ENCODE measurements around the gene DNAH3.
"Not testable (repeated sequence)": the region's sequence is repeated elsewhere in the genome, so short reads cannot be mapped to it uniquely, and the experiment has no call there.

DNAH3 gene, protein sequence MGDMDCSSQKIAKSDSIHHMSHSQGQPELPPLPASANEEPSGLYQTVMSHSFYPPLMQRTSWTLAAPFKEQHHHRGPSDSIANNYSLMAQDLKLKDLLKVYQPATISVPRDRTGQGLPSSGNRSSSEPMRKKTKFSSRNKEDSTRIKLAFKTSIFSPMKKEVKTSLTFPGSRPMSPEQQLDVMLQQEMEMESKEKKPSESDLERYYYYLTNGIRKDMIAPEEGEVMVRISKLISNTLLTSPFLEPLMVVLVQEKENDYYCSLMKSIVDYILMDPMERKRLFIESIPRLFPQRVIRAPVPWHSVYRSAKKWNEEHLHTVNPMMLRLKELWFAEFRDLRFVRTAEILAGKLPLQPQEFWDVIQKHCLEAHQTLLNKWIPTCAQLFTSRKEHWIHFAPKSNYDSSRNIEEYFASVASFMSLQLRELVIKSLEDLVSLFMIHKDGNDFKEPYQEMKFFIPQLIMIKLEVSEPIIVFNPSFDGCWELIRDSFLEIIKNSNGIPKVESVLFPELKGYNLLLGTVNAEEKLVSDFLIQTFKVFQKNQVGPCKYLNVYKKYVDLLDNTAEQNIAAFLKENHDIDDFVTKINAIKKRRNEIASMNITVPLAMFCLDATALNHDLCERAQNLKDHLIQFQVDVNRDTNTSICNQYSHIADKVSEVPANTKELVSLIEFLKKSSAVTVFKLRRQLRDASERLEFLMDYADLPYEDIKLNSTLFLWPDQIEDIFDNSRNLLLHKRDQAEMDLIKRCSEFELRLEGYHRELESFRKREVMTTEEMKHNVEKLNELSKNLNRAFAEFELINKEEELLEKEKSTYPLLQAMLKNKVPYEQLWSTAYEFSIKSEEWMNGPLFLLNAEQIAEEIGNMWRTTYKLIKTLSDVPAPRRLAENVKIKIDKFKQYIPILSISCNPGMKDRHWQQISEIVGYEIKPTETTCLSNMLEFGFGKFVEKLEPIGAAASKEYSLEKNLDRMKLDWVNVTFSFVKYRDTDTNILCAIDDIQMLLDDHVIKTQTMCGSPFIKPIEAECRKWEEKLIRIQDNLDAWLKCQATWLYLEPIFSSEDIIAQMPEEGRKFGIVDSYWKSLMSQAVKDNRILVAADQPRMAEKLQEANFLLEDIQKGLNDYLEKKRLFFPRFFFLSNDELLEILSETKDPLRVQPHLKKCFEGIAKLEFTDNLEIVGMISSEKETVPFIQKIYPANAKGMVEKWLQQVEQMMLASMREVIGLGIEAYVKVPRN (N-terminal part only)

GRCh38 chr16:21150375-21151001 is at the start of gene DNAH3:
TSS of gene DNAH3 (minus strand) at chr16:21150846. CDS start at chr16:21150319, 527 bp downstream.
- DNase-seq (ENCODE audit: low spot score) = no peak

GRCh38 chr16:21199607-21200218 is 49.1 kb upstream of the DNAH3 start:
- DNase-seq (ENCODE audit: low spot score) = no peak

DNA sequence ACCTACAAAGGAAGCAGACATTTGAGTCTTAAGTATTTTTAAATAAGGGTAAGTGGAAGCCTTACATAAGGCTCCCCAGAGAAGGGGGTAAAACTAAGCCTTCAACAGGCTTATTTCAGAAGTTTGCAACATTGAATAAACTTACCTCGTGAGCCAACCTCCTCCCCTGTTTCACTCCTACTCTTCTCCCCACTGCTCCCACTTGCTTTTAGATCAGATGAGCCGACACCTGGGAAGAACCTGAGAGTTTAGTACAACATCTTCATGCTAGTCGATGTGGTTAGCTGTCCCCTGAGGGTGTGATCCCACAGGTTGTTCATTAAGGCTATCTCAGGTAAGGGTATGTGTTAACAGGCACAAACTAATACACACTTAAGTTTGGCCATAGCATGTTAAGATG is 47.0 kb upstream of the DNAH3 start:
- no peak for DNase-seq (ENCODE audit: low spot score)

- DNase-seq (ENCODE audit: low spot score) = no peak
Observed at GRCh38 chr16:21197112-21197511, 46.5 kb upstream of the DNAH3 start.

- DNase-seq (ENCODE audit: low spot score) = not testable (repeated sequence)
Observed at GRCh38 chr16:21195330-21195729, 44.7 kb upstream of the DNAH3 start.

- DNase-seq (ENCODE audit: low spot score) = no peak
Observed at GRCh38 chr16:21194771-21195301, 44.2 kb upstream of the DNAH3 start.

DNA sequence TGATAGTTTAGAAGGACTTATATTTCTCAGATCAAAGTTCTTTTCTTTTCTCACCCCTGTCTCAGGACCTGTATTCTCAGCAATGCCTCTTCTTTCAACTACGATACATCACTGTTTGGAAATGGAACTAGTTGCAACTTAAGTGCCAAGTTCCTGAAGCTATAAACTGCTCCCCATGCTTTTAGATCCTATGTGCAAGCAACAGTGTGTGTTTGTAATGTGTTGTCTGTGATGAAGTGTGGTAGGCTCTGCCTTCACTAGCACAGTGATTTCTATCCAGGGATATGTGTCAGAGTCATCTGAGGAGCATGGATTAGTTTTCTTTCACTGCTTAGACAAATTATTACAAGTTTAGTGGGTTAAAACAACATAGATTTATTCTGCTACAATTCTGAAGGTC is 42.3 kb upstream of the DNAH3 start:
- DNase-seq (ENCODE audit: low spot score) = no peak

DNA sequence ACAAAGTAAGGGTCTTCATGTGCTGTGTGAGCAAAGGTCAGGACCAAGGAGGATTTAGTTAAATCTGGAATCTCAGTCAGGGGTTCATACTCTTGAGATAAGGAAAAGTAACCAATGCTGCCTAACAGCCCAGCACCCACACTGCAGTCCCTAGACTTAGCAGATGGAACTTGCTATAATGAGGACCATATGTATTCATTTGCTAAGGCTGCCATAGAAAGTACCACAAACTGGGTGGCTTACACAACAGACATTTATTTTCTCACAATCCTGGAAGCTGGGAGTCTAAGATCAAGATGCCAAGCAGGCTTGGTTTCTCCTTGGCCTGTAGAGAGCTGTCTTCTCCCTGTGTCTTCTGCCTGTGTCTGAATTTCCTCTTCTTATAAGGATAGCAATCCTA is 40.0 kb upstream of the DNAH3 start:
- DNase-seq (ENCODE audit: low spot score) = no peak

GRCh38 chr16:21190013-21190412 is 39.4 kb upstream of the DNAH3 start:
- DNase-seq (ENCODE audit: low spot score) = no peak

GRCh38 chr16:21189311-21189710 is 38.7 kb upstream of the DNAH3 start:
- no peak for DNase-seq (ENCODE audit: low spot score)

DNA sequence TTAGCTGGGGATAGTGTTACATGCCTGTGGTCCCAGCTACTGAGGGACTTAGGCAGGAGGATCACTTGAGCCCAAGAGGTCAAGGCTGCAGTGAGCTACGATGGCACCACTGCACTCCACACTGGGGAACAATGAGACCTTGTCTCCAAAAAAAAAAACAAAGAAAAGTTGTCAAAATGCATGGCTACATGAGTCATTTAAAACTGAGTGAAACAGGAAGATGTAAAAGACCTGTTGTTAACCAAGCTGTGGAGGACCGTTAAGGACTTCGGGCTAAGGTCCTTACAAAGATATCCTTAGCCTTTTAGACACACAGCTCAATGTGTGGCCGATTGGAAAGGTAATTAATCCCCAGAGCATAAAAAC is 35.7 kb upstream of the DNAH3 start:
- no peak for DNase-seq (ENCODE audit: low spot score)

DNA sequence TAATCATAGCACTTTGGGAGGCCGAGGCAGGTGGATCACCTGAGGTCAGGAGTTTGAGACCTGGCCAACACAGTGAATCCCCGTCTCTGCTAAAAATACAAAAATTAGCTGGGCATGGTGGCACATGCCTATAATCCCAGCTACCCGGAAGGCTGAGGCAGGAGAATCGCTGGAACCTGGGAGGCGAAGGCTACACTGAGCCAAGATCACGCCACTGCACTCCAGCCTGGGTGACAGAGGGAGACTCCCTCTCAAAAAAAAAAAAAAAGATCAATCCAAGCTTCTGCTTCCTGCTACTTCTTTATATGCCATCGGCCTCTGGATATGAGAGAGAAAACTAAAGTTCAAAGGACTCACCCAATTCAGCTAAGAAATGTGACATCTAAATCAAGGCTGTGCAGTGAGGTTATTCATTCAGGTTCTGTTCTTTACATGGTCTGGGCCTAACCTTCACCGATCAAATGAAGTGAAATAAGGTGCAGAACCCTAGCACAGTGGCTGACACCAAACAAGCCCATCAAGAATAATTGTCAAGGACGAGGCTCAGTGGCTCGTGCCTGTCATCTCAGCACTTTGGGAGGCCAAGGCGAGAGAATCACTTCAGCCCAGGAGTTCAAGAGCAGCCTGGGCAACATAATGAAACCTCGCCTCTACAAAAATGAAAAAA is 35.1 kb upstream of the DNAH3 start:
- no peak for DNase-seq (ENCODE audit: low spot score)

DNA sequence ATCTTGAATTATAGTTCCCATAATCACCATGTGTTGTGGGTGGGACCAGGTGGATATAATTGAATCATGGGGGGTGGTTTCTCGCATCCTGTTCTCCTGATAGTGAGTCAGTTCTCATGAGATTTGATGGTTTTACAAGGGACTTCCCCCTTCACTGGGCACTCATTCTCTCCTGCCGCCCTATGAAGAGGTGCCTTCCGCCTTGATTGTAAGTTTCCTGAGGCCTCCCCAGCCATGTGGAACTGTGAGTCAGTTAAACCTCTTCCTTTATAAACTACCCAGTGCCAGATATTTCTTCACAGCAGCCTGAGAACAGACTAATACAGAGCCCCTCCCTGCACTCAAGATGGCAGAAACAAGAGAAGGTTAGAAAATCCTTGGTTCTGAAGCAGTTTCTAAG is 34.2 kb upstream of the DNAH3 start:
- DNase-seq (ENCODE audit: low spot score) = no peak

DNA sequence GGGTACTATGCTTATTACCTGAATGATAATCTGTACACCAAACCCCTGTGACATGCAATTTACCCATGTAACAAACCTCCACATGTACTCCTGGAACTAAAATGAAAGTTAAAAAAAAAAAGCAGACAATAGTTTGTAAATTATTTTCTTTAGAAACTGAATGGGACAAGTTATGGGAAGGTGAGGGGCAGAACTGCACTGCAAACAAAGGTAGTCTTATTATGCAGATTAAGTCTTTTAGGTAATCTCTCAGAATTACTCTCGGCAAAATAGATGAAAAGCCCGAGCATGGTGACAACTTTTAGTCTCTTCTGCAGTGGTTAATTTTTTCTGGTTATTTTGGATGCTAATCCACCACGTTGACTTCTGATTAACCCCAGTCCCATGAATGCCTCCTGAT is 33.3 kb upstream of the DNAH3 start:
- no peak for DNase-seq (ENCODE audit: low spot score)

DNA sequence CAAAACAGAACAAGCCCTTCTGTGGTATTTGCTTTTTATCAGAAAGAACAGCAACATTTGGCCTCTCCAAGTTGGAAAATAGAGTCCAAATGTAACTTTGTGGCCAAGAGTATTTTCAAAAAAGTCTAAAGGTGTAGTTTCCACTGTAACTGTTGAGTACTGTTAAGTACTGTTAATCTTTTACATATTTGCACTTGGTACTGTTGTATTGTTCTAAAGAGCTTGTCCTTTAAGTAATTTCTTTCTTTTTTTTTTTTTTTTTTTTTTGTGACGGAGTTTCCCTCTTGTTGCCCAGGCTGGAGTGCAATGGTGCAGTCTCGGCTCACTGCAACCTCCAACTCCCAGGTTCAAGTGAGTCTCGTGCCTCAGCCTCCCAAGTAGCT is 29.3 kb upstream of the DNAH3 start:
- no peak for DNase-seq (ENCODE audit: low spot score)

GRCh38 chr16:21179126-21179982 is 28.7 kb upstream of the DNAH3 start:
- no peak for DNase-seq (ENCODE audit: low spot score)

DNA sequence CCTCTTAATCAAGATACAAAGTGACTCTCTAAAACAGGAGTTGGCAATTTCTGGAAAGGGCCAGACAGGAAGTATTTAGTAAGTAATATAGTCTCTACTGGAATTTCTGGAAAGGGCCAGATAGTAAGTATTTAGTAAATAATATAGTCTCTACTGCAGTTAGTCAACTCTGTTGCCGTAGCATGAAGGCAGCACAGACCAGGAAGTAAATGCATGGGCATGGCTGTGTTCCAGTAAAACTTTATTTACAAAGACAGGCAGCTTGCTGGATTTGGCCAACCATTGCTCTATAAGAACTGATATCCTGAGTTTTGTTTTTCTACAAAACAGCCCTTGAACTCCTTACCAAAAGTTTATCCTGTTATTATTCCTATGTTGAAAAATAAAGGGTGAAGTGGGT is 24.8 kb upstream of the DNAH3 start:
- no peak for DNase-seq (ENCODE audit: low spot score)

- no peak for DNase-seq (ENCODE audit: low spot score)
Observed at GRCh38 chr16:21172650-21173049, 22.0 kb upstream of the DNAH3 start.

- not testable (repeated sequence) for DNase-seq (ENCODE audit: low spot score)
Observed at GRCh38 chr16:21170116-21170515, 19.5 kb upstream of the DNAH3 start.

Measured in LoVo (cell line).